Left colon (tissue), 2 donors: ENCODE results near the gene C1orf185. TPM values are rescaled to one million over a fixed set of nuclear protein-coding genes. Genes with fewer than 3 reads are reported as not detected.
A peak's percentile ranks its signal among the peaks of the same experiment; 100 is the strongest.
"Not testable (repeated sequence)": the region's sequence is repeated elsewhere in the genome, so short reads cannot be mapped to it uniquely, and the experiment has no call there.

ENCODE experiments used
- ATAC-seq: fragments of 200-7000 bp; cut with Tn5 transposase; one replicate; pipeline ENCODE4 v1.9.1; 2020; ENCODE audit warnings: mild to moderate bottlenecking, moderate library complexity
- DNase-seq, 2 donors: peaks; one replicate each; pipeline ENCODE4 v3.0.0-alpha.2; 2020
- intact Hi-C, 2 donors: fragments of 100-400 bp; cut with DNase I in 1 of 2; cut with micrococcal nuclease in 1 of 2; formaldehyde crosslinking; loops; one replicate each; pipeline versions ENCODE4 v1.11.2 to v1.14.0; 2022; cut with DNase I, micrococcal nuclease
- total RNA-seq, 2 donors: library from RNA; stranded (reverse); fragmentation: NEBNext Ultra II Directional; extraction: Animal tissue kit (Norgen Biotek cat#: 25700); gene quantifications; one replicate each; pipeline ENCODE4 v1.2.1, GENCODE V29; 2021
- donor health status: DM: no; HTN: no; CAD: no.
- donor health status: DM: yes; HTN: yes; CAD: no.

The C1orf185 gene
- total RNA-seq, 2 donors from 2014 or later, result not detected

- intact Hi-C loops, ATAC-seq, DNase-seq: not testable (repeated sequence)
These were observed 25.1 kb downstream of the C1orf185 start for GRCh38 chr1:51127152-51127551.

GRCh38 chr1:51131185-51131584, 29.2 kb downstream of the C1orf185 start:
- intact Hi-C loops, result no loop called here
- no peak for DNase-seq
- peak; percentile 51 for ATAC-seq

GRCh38 chr1:51133045-51133444, 31.0 kb downstream of the C1orf185 start:
- intact Hi-C loops, result no loop called here
- DNase-seq, result no peak
- ATAC-seq, result no peak

GRCh38 chr1:51137696-51138095, 35.7 kb downstream of the C1orf185 start:
- intact Hi-C loops, result not testable (repeated sequence)

GRCh38 chr1:51139474-51139873, 37.4 kb downstream of the C1orf185 start:
- DNase-seq (no peak), ATAC-seq (no peak)
- intact Hi-C loops, result no loop called here

More at GRCh38 chr1:51137696-51138095, 35.7 kb downstream of the C1orf185 start:
- DNase-seq, ATAC-seq: not testable (repeated sequence)

- ATAC-seq, result no peak
- intact Hi-C loops, result no loop called here
- no peak for DNase-seq
These were observed 45.4 kb downstream of the C1orf185 start for GRCh38 chr1:51147394-51147793.

- intact Hi-C loops, result no loop called here
- ATAC-seq (no peak), DNase-seq (no peak)
These were observed 52.7 kb downstream of the C1orf185 start for GRCh38 chr1:51154776-51155175.

GRCh38 chr1:51156752-51157151, 54.7 kb downstream of the C1orf185 start:
- no peak for ATAC-seq
- intact Hi-C loops, result no loop called here
- DNase-seq, result no peak

- intact Hi-C loops, result no loop called here
- ATAC-seq (no peak), DNase-seq (no peak)
These were observed 55.4 kb downstream of the C1orf185 start for GRCh38 chr1:51157395-51157794.

GRCh38 chr1:51158263-51158662, 56.2 kb downstream of the C1orf185 start:
- no peak for ATAC-seq

GRCh38 chr1:51162560-51162959, 60.5 kb downstream of the C1orf185 start:
- intact Hi-C loops, ATAC-seq, DNase-seq: not testable (repeated sequence)

More at GRCh38 chr1:51158263-51158662, 56.2 kb downstream of the C1orf185 start:
- intact Hi-C loops, result no loop called here
- DNase-seq, result no peak

GRCh38 chr1:51165540-51165939, 63.5 kb downstream of the C1orf185 start:
- ATAC-seq (no peak), DNase-seq (no peak)
- intact Hi-C loops, result no loop called here

GRCh38 chr1:51168266-51168845, 66.3 kb downstream of the C1orf185 start:
- intact Hi-C loops, result no loop called here
- DNase-seq (no peak), ATAC-seq (no peak)

- DNase-seq (no peak), ATAC-seq (no peak)
- intact Hi-C loops, result no loop called here
These were observed 66.9 kb downstream of the C1orf185 start for GRCh38 chr1:51168936-51169335.

GRCh38 chr1:51170342-51170741, 68.3 kb downstream of the C1orf185 start:
- no peak for DNase-seq
- peak; percentile 67 for ATAC-seq
- intact Hi-C loops, result no loop called here

GRCh38 chr1:51172811-51173210, 70.8 kb downstream of the C1orf185 start:
- DNase-seq, result no peak
- no peak for ATAC-seq
- intact Hi-C loops, result no loop called here

- DNase-seq (no peak), ATAC-seq (no peak)
These were observed 73.2 kb downstream of the C1orf185 start for GRCh38 chr1:51175278-51175677.

GRCh38 chr1:51177988-51178387, 76.0 kb downstream of the C1orf185 start:
- intact Hi-C loops, ATAC-seq, DNase-seq: not testable (repeated sequence)

More at GRCh38 chr1:51175278-51175677, 73.2 kb downstream of the C1orf185 start:
- intact Hi-C loops, result no loop called here

- DNase-seq (no peak), ATAC-seq (no peak)
- intact Hi-C loops, result loop anchor here in 1 of 2 donors (5.0 kb wide), 1 partner anchor 251 kb away; no protein-coding TSS in a partner anchor
These were observed 86.2 kb downstream of the C1orf185 start for GRCh38 chr1:51188230-51188629.

- peak; percentile 16 to 28 for DNase-seq
- peak; percentile 61 for ATAC-seq
- intact Hi-C loops, result loop anchor here in 1 of 2 donors (5.0 to 10.0 kb wide), 3 partner anchors 105 to 412 kb away; no protein-coding TSS in a partner anchor
These were observed 87.5 kb downstream of the C1orf185 start for GRCh38 chr1:51189421-51190073.
